ENCODE data around the gene FAM171A2.

Gene FAM171A2

GRCh38 chr17:44307387-44308186, 56.1 kb downstream of the FAM171A2 start:
- no peak for DNase-seq (ENCODE audit: low read depth in 2 of 2)

DNA sequence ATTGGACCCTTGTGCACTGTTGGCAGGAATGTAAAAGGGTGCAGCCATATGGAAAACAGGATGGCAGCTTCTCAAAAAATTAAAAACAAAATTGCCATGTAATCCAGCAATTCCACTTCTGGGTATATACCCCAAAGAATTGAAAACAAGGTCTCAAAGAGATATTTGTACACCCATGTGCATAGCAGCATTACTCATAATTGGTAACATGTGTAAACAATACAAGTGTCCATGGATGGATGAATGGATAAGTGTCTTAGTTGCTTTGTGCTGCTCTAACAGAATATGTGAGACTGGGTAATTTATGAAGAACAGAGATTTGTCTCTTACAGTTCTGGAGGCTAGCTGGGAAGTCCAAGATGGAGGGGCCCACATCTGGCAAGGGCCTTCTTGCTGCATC, 59.0 kb downstream of the FAM171A2 start:
- DNase-seq (ENCODE audit: low read depth in 2 of 2), result no peak
